GM12873 (cell line): ENCODE measurements around the gene FGGY.

Experiments
- CTCF ChIP-seq: IDR thresholded peaks from 2 replicates; pipeline ENCODE4 v1.5.1; 2012; ENCODE audit warnings: low read depth, mild to moderate bottlenecking, moderate library complexity, low read length, control low read depth; ENCODE audit not compliant: insufficient read depth; ENCODE audit errors: missing control alignments

The FGGY gene

GRCh38 chr1:59452559-59452958 is 155.7 kb downstream of the FGGY start:
- TF ChIP-seq CTCF, result no peak

GRCh38 chr1:59453297-59453968 is 156.5 kb downstream of the FGGY start:
- no peak for TF ChIP-seq CTCF

GRCh38 chr1:59455206-59455605 is 158.3 kb downstream of the FGGY start:
- TF ChIP-seq CTCF, result no peak

GRCh38 chr1:59457786-59458185 is 160.9 kb downstream of the FGGY start:
- no peak for TF ChIP-seq CTCF

GRCh38 chr1:59458884-59459283 is 162.0 kb downstream of the FGGY start:
- TF ChIP-seq CTCF, result no peak

- no peak for TF ChIP-seq CTCF
These were observed 172.0 kb downstream of the FGGY start for GRCh38 chr1:59468828-59469428.

GRCh38 chr1:59473831-59474230 is 176.9 kb downstream of the FGGY start:
- TF ChIP-seq CTCF, result no peak
